ENCODE data around the gene KIF26B. TPM values are rescaled to one million over a fixed set of nuclear protein-coding genes. Genes with fewer than 3 reads are reported as not detected.

KIF26B gene
- polyA plus RNA-seq, 1 donor from 2014 or later: 6.3 TPM

DNA sequence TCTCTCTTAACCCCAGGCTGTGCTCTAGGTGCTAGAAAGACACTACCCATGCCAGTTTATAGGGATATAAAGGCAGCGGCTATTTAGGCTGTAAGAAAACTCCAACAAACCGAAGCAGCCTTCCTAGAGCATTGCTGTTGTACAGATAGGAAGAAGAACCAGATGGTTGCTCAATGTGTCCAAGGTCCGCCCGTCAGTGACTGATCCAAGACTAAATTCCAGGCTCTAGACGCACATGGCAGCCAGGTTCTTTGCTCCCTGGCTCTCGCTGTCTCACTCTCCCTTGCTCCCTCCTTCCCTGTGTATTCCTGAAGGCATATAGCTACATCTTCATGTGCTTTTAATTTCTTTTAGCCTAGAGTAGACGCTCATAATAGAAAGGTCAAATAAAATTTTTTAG is 303.4 kb downstream of the KIF26B start:
- H3K27ac ChIP-seq (ENCODE audit: low read length): no peak overlapping the region
- TF ChIP-seq EP300 (conservative IDR thresholded peaks at IDR 0.05; ENCODE audit: poor library complexity, severe bottlenecking): no peak
- TF ChIP-seq POLR2AphosphoS5 (IDR thresholded peaks at IDR 0.05): no peak
- no peak for TF ChIP-seq SMC3 (conservative IDR thresholded peaks at IDR 0.05; ENCODE audit: poor library complexity)
- TF ChIP-seq, protein P1, sequence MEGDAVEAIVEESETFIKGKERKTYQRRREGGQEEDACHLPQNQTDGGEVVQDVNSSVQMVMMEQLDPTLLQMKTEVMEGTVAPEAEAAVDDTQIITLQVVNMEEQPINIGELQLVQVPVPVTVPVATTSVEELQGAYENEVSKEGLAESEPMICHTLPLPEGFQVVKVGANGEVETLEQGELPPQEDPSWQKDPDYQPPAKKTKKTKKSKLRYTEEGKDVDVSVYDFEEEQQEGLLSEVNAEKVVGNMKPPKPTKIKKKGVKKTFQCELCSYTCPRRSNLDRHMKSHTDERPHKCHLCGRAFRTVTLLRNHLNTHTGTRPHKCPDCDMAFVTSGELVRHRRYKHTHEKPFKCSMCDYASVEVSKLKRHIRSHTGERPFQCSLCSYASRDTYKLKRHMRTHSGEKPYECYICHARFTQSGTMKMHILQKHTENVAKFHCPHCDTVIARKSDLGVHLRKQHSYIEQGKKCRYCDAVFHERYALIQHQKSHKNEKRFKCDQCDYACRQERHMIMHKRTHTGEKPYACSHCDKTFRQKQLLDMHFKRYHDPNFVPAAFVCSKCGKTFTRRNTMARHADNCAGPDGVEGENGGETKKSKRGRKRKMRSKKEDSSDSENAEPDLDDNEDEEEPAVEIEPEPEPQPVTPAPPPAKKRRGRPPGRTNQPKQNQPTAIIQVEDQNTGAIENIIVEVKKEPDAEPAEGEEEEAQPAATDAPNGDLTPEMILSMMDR (IDR thresholded peaks at IDR 0.05; ENCODE audit: poor library complexity, severe bottlenecking): no peak
- TF ChIP-seq TAF1 (IDR thresholded peaks at IDR 0.05; ENCODE audit: low read depth): no peak
- no peak for TF ChIP-seq EZH2 (IDR thresholded peaks at IDR 0.05; ENCODE audit: borderline replicate concordance, insufficient read depth, low read length, poor library complexity, severe bottlenecking)
- TF ChIP-seq, protein P2, sequence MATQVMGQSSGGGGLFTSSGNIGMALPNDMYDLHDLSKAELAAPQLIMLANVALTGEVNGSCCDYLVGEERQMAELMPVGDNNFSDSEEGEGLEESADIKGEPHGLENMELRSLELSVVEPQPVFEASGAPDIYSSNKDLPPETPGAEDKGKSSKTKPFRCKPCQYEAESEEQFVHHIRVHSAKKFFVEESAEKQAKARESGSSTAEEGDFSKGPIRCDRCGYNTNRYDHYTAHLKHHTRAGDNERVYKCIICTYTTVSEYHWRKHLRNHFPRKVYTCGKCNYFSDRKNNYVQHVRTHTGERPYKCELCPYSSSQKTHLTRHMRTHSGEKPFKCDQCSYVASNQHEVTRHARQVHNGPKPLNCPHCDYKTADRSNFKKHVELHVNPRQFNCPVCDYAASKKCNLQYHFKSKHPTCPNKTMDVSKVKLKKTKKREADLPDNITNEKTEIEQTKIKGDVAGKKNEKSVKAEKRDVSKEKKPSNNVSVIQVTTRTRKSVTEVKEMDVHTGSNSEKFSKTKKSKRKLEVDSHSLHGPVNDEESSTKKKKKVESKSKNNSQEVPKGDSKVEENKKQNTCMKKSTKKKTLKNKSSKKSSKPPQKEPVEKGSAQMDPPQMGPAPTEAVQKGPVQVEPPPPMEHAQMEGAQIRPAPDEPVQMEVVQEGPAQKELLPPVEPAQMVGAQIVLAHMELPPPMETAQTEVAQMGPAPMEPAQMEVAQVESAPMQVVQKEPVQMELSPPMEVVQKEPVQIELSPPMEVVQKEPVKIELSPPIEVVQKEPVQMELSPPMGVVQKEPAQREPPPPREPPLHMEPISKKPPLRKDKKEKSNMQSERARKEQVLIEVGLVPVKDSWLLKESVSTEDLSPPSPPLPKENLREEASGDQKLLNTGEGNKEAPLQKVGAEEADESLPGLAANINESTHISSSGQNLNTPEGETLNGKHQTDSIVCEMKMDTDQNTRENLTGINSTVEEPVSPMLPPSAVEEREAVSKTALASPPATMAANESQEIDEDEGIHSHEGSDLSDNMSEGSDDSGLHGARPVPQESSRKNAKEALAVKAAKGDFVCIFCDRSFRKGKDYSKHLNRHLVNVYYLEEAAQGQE (IDR thresholded peaks at IDR 0.05; ENCODE audit: borderline replicate concordance): no peak
- TF ChIP-seq RAD21 (conservative IDR thresholded peaks at IDR 0.05): no peak
- TF ChIP-seq MXI1 (conservative IDR thresholded peaks at IDR 0.05; ENCODE audit: poor library complexity, severe bottlenecking): no peak
- H3K79me2 ChIP-seq (replicated peaks; ENCODE audit: insufficient read depth, low read length): no peaks in the 10 kb centered on the region
- no peaks in the 10 kb centered on the region for H4K20me1 ChIP-seq (ENCODE audit: insufficient read depth)
- no peak overlapping the region for H2AFZ ChIP-seq (ENCODE audit: low read depth, low read length)
- H3K9me3 ChIP-seq (ENCODE audit: low read length): no peaks in the 10 kb centered on the region
- H3K9ac ChIP-seq (ENCODE audit: low read length): no peak overlapping the region
- no peak overlapping the region for H3K4me2 ChIP-seq (ENCODE audit: low read length)
- H3F3A ChIP-seq (ENCODE audit: insufficient read depth, low read length, poor library complexity, severe bottlenecking): no peaks in the 10 kb centered on the region
- no peaks in the 10 kb centered on the region for H3K27me3 ChIP-seq (ENCODE audit: insufficient read depth, low read depth, low read length)
- no peaks in the 10 kb centered on the region for H3K36me3 ChIP-seq (ENCODE audit: insufficient read depth, low read length)
- no peak overlapping the region for H3K4me3 ChIP-seq (ENCODE audit: low read length)
- no peaks in the 10 kb centered on the region for H3K9me2 ChIP-seq (ENCODE audit: insufficient read depth, low read length)

- H3F3A ChIP-seq (ENCODE audit: insufficient read depth, low read length, poor library complexity, severe bottlenecking): no peaks in the 10 kb centered on the region
- H3K27me3 ChIP-seq (ENCODE audit: insufficient read depth, low read depth, low read length): no peaks in the 10 kb centered on the region
- no peaks in the 10 kb centered on the region for H3K9me2 ChIP-seq (ENCODE audit: insufficient read depth, low read length)
- no peaks in the 10 kb centered on the region for H3K79me2 ChIP-seq (replicated peaks; ENCODE audit: insufficient read depth, low read length)
- no peak for TF ChIP-seq TAF1 (IDR thresholded peaks at IDR 0.05; ENCODE audit: low read depth)
- TF ChIP-seq, protein P1 (IDR thresholded peaks at IDR 0.05; ENCODE audit: poor library complexity, severe bottlenecking): no peak
- no peak for TF ChIP-seq SMC3 (conservative IDR thresholded peaks at IDR 0.05; ENCODE audit: poor library complexity)
- TF ChIP-seq MXI1 (conservative IDR thresholded peaks at IDR 0.05; ENCODE audit: poor library complexity, severe bottlenecking): no peak
- TF ChIP-seq POLR2AphosphoS5 (IDR thresholded peaks at IDR 0.05): no peak
- TF ChIP-seq, protein P2 (IDR thresholded peaks at IDR 0.05; ENCODE audit: borderline replicate concordance): no peak
- no peak for TF ChIP-seq RAD21 (conservative IDR thresholded peaks at IDR 0.05)
- TF ChIP-seq EP300 (conservative IDR thresholded peaks at IDR 0.05; ENCODE audit: poor library complexity, severe bottlenecking): no peak
- TF ChIP-seq EZH2 (IDR thresholded peaks at IDR 0.05; ENCODE audit: borderline replicate concordance, insufficient read depth, low read length, poor library complexity, severe bottlenecking): no peak
- H3K27ac ChIP-seq (ENCODE audit: low read length): no peak overlapping the region
- no peak overlapping the region for H3K4me2 ChIP-seq (ENCODE audit: low read length)
- no peaks in the 10 kb centered on the region for H3K9me3 ChIP-seq (ENCODE audit: low read length)
- H3K4me3 ChIP-seq (ENCODE audit: low read length): no peak overlapping the region
- H3K36me3 ChIP-seq (ENCODE audit: insufficient read depth, low read length): no peaks in the 10 kb centered on the region
- no peak overlapping the region for H3K9ac ChIP-seq (ENCODE audit: low read length)
- no peaks in the 10 kb centered on the region for H4K20me1 ChIP-seq (ENCODE audit: insufficient read depth)
- H2AFZ ChIP-seq (ENCODE audit: low read depth, low read length): no peak overlapping the region
Observed at GRCh38 chr1:245458761-245459174, 304.0 kb downstream of the KIF26B start.

All from neural cell (in vitro differentiated cells).